GM12891 (cell line): ENCODE data around the gene ERP44.

Source experiments
- DNase-seq: peaks from one replicate; pipeline ENCODE4 v3.0.0; 2011; ENCODE audit warnings: low spot score; ENCODE audit not compliant: insufficient read length
- FAIRE-seq: peaks from 2 replicates; lab custom pipeline; 2011; peaks lifted over from hg19 to GRCh38; lab: Jason Lieb, UNC
- PAX5 ChIP-seq: IDR thresholded peaks from 2 replicates; pipeline ENCODE4 v1.6.1; 2011; ENCODE audit warnings: low read length, moderate library complexity, mild to moderate bottlenecking; ENCODE audit not compliant: insufficient read depth, severe bottlenecking
- POLR2A ChIP-seq: IDR thresholded peaks from 2 replicates; pipeline ENCODE4 v1.6.1; 2011; ENCODE audit warnings: low read depth, low read length, control low read depth
- POLR2AphosphoS5 ChIP-seq: IDR thresholded peaks from 2 replicates; pipeline ENCODE4 v1.6.1; 2011; ENCODE audit warnings: low read depth, low read length, control low read depth
- POU2F2 ChIP-seq: IDR thresholded peaks from 2 replicates; pipeline ENCODE4 v1.6.1; 2011; ENCODE audit warnings: low read depth, mild to moderate bottlenecking, control low read depth, low read length, moderate library complexity
- SPI1 ChIP-seq: IDR thresholded peaks from 2 replicates; pipeline ENCODE4 v1.6.1; 2011; ENCODE audit warnings: low read depth, low read length, control low read depth
- TAF1 ChIP-seq: IDR thresholded peaks from 2 replicates; pipeline ENCODE4 v1.6.1; 2011; ENCODE audit warnings: low read depth, low read length, control low read depth

ERP44 gene

DNA sequence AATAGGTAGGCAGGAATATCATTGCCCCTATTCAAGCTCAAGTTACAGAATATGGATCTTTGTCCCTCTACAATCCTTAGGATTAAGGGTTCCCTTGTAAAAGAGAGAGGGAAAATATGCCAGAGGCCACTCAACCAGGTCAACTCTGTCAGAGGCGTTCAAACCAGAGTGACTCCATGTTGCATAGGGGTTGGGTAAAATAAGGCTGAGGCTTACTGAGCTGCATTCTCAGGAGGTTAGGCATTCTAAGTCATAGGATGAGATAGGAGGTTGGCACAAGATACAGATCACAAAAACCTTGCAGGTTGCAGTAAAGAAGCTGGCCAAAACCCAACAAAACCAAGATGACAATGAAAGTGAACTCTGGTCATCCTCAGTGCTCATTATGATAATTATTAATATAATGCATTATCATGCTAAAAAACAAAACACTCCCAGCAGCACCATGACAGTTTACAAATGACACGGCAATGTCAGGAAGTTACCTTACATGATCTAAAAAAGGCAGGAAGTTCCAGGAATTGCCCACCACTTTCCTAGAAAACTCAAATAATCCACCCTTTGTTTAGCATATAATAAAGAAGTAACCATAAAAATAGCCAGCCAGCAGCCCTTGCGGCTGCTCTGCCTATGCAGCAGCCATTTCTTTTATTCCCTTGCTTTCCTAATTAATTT lies 64.8 kb downstream of the ERP44 start:
- DNase-seq (no peak), FAIRE-seq (no peak)
- TF ChIP-seq PAX5 (no peak), SPI1 (no peak), TAF1 (no peak), POU2F2 (no peak), POLR2AphosphoS5 (no peak), POLR2A (no peak)

- TF ChIP-seq SPI1, result no peak
- TF ChIP-seq TAF1, result no peak
- TF ChIP-seq PAX5, result no peak
- no peak for TF ChIP-seq POU2F2
- no peak for TF ChIP-seq POLR2A
- no peak for TF ChIP-seq POLR2AphosphoS5
- no peak for FAIRE-seq
- no peak for DNase-seq
Observed at GRCh38 chr9:100030548-100030947, 68.3 kb downstream of the ERP44 start.

DNA sequence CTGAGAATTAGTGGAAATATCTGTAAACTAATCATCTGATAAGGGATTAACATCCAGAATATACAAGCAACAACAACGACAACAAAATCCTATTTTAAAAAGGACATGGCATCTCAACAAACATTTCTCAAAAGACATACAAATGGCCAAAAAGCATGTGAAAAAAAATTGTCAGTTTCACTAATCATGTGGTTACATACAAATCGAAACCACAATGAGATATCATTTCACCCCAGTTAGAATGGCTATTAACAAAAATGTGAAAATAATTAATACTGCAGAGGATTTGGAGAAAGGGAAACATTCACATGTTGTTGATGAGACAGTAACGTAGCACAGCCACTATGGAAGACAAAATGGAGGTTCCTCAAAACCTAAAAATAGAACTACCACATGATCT lies 69.5 kb downstream of the ERP44 start:
- FAIRE-seq (no peak), DNase-seq (no peak)
- TF ChIP-seq SPI1 (no peak), POLR2AphosphoS5 (no peak), TAF1 (no peak), PAX5 (no peak), POU2F2 (no peak), POLR2A (no peak)

GRCh38 chr9:100028201-100028784 lies 70.5 kb downstream of the ERP44 start:
- peak; percentile 12 for DNase-seq
- FAIRE-seq, result peak; percentile 96
- TF ChIP-seq PAX5 (peak; percentile 94), POU2F2 (no peak)

DNA sequence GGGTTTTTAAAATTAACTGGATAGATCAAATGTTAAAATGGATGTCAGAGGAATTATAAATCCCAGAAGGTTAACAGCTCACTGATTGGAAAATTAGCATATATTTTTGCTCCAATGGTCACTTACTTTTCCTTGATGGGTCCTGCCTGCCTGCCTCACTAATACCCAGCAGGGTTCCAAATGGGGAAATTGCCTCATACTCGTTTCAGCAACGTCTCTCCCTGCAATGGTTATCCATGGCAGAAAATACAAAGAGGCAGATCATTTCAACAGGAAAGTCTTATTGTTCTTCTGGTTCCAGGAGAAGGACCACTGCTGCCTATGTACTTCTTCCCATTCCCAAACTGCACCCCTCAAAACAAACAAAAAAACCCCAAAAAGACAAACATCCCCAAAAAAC lies 71.3 kb downstream of the ERP44 start:
- TF ChIP-seq POLR2AphosphoS5 (no peak), PAX5 (no peak), POLR2A (no peak), TAF1 (no peak), SPI1 (no peak), POU2F2 (no peak)

DNA sequence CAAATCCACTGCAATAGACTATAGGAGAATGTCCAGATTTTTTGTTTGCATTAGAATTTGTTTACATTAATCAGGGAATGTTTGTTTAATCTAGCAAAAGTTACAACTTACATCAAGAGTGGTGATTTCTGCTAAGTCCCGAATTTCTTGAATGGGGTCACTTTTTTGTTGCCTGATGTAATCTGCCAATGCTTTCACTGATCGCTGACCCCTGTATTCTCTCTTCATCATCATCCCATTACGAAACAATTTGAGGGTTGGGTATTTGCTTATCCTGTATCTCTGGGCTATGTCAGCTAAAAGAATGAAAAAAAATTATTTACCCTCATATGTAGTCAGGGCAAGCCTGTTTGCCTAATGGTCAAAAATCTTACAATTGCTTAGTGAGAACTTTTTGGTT lies 76.9 kb downstream of the ERP44 start:
- TF ChIP-seq POU2F2 (no peak), SPI1 (no peak), POLR2A (no peak), POLR2AphosphoS5 (no peak), PAX5 (no peak), TAF1 (no peak)
- DNase-seq (no peak), FAIRE-seq (no peak)

More for the DNA sequence above, 71.3 kb downstream of the ERP44 start:
- DNase-seq (no peak), FAIRE-seq (no peak)

GRCh38 chr9:100020121-100020795 lies 78.5 kb downstream of the ERP44 start:
- DNase-seq (no peak), FAIRE-seq (peak; percentile 5)
- no peak for TF ChIP-seq POU2F2
- no peak for TF ChIP-seq SPI1
- TF ChIP-seq PAX5, result no peak
- no peak for TF ChIP-seq TAF1
- TF ChIP-seq POLR2AphosphoS5, result no peak
- no peak for TF ChIP-seq POLR2A

- DNase-seq (no peak), FAIRE-seq (no peak)
- TF ChIP-seq PAX5 (no peak), TAF1 (no peak), POLR2AphosphoS5 (no peak), POU2F2 (no peak), SPI1 (no peak), POLR2A (no peak)
Observed at GRCh38 chr9:100019541-100019940, 79.3 kb downstream of the ERP44 start.

DNA sequence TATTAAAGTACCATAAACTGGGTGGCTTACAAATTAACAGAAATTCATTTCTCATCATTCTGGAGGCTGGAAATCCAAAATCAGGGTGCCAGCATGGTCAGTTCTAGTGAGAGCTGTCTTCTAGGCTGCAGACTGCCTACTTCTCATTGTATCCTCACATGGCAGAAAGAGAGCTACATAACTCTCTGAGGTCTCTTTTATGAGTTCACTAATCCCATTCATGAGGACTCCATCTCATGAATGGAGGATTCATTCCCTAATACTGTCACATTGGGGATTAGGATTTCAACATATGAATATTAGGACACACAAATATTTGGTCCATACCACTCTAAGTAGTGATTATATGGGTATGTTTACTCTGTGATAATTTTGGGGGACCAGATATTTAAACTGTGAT lies 84.0 kb downstream of the ERP44 start:
- DNase-seq, result no peak
- TF ChIP-seq POLR2A (no peak), TAF1 (no peak), PAX5 (no peak), SPI1 (no peak), POLR2AphosphoS5 (no peak), POU2F2 (no peak)
- no peak for FAIRE-seq
